CD4-positive, alpha-beta T cell treated with Interferon alpha-2 for 1 hour (primary cell): ENCODE measurements around the gene PRKAB2.
"Not testable (repeated sequence)": the region's sequence is repeated elsewhere in the genome, so short reads cannot be mapped to it uniquely, and the experiment has no call there.

Experiments used
- DNase-seq, 2 donors: peaks; one replicate each; pipeline ENCODE4 v3.0.0-alpha.2; 2020 to 2022

Gene PRKAB2

GRCh38 chr1:147171399-147172167, 687 bp downstream of the PRKAB2 start:
- no peak for DNase-seq

DNA sequence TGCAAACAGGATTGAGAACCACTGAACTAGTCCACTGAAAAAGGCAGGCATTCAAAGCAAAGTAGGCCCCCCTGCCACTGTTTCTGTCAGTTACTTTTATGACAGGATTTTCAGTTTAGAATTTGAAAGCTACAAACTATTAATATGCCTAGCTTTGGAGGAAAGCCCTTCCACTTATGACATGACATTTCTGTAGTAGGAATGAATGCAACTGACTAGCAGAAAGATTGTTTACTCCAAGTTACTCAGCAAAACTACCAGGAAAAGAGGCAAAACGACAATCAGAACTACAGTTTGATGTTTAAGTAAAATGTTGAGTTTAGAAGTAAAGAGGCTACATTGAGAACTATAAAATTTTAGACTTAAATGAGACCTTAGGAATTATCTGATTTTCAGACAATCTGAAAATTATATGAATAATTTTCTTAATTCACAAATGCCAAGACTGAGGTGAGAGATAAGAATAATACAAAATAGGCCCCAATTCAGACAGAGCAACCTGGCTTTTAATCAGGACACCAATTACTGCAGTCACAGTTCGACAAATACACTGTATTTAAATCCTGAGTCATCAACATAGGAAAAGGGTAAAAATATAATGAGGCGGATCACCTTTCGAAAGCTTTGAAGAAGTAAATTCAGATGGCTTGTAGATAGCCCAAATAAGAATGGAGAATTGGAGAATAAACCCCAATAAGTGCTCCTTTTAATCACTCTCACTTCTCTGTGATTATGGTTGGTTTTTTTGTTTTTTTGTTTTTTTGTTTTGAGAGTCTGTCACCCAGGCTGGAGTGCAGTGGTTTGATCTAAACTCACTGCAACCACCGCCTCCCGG, 2.2 kb downstream of the PRKAB2 start:
- no peak for DNase-seq

GRCh38 chr1:147169171-147169570, 3.1 kb downstream of the PRKAB2 start:
- DNase-seq: no peak

- DNase-seq: no peak
These were observed 3.6 kb downstream of the PRKAB2 start for GRCh38 chr1:147168626-147169058.

- no peak for DNase-seq
These were observed 4.9 kb downstream of the PRKAB2 start for GRCh38 chr1:147167365-147167764.

DNA sequence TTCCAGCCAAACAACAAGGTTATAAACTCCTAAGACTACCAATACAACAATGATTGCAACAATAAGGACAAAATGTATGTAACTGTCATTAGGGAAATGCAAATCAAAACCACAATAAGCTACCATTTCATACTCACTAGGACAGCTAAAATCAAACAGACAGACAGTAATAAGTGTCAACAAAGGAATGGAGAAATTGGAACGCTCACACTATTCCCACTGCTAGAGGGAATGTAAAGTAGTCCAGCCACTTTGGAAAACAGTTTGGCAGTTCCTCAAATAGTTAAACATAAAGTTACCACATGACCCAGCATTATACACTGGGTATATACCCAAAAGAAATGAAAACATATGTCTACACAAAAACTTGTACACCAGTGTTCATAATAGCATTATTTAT, 9.3 kb downstream of the PRKAB2 start:
- no peak for DNase-seq

DNA sequence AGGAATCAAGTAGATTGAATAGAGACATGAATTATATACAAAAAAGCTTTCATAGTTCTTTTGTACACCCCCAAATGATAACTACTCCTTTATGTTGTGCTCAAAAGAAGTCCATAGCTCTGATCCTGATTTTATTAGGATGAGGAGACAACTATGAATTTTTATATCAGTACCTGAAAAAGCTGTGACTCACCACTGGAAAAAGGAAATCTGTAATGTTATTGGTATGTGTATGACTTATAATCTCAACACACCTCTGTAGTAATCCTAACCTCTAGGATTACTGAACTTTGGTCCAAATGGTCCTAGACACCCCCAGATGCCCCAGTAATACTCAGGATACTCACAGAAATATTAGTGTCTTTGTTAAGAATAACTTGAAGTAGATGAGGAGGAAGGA, 10.2 kb downstream of the PRKAB2 start:
- no peak for DNase-seq

- DNase-seq: not testable (repeated sequence)
These were observed 15.2 kb downstream of the PRKAB2 start for GRCh38 chr1:147157116-147157515.

GRCh38 chr1:147156642-147157041, 15.6 kb downstream of the PRKAB2 start:
- no peak for DNase-seq

DNA sequence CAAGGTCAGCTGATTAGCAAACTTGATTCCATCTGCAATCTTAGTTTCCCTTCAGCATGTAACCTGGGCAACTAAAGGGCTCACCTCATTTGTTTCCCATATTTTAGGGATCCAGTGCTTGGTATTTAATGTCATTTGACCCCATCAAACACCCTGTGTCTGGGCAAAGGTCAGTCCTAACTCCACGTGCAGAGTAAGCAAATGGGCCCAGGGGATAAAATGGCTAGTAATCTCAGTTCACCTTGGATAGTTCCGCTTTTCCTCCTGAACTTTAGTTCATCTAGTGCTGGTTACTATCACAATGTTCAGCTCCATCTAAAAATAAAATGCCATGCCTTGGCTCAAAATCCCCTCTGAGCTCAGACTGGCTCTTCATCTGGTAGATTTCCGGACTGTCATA, 19.5 kb downstream of the PRKAB2 start:
- no peak for DNase-seq

DNA sequence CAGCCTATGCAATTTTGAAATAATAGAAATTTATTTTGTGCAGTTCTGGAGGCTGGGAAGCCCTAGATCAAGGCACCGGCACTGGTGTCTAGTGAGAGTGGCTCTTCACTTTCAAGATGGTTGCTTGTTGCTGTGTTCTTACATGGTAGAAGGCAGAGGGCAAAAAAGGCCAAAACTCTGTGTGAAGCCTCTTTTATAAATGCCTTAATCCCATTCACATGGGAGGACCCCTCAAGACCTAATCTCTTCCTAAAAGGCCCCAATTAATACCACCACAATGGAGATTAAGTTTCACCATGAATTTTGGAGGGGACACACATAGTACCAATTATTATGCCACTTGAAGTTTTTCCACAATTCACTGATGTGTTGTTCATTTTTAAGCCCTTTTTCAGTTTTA, 21.0 kb downstream of the PRKAB2 start:
- DNase-seq: no peak

GRCh38 chr1:147142886-147143285, 29.4 kb downstream of the PRKAB2 start:
- DNase-seq: no peak

DNA sequence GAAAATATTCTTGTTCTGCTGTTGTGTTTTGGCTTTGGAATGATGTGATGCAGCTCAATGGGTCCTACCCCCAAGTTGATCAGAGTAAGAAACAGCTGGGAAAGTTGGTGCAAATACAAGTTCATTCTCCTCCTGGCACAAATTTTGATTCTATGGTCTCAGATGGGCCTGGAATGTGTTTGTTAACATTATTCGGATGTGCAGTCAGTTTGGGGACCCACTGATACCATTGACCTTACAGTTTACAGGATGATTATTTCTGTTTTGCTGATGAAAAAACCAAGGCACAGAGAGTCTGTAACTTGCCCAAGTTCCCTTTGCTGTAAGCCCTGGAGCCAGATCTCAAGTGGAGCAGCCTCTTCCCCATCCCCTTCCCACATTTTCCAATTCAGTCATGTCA, 41.5 kb downstream of the PRKAB2 start:
- not testable (repeated sequence) for DNase-seq

DNA sequence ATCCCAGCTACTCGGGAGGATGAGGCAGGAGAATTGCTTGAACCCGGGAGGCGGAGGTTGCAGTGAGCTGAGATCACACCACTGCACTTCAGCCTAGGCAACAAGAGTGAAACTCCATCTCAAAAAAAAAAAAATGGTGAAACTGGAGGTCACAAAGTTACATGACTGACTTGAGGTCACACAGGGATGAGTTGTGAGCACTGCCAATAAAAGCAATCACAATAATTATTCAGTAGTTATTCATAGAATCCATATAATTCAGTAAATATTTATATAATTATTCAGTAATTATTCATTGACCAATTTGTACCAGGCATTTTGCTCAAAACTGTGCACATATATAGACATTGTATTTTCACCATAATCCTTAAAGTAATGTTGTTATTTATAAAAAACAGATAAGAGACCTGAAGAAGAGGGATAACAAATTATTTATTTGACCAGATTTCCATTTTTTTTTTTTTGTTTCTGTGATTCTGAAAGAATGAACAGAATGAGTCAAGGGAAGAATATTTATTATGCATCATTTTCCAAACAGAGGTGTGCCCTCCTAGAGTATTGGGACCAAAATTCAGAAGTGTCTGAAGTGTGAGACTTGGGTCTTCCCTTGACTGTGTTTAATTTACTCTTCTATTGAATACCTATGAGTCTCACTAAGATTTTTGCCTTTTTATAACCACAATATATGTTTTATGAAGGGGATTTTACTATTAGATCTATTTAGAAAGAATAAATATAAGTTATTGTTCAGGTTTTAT, 43.0 kb downstream of the PRKAB2 start:
- DNase-seq: no peak

- DNase-seq: no peak
These were observed 48.0 kb downstream of the PRKAB2 start for GRCh38 chr1:147124266-147124665.

DNA sequence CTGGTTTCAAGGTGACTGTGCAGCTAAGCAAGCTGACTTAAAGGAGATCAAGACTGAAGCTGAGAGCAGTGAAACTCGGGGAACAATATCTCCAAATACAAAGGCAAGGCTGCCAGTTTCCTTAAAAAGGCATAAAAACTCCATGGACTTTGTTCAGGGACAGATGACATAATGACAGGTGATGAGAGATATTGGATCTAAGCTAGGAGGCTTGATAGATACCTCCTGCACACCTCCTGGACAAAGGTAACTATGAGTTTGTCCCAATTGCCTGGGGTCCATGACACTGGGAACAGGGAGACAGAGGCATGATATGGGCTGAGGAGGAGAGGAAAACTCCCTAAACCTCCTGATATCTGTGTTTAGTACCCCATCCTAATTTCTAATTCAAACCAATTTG, 55.2 kb downstream of the PRKAB2 start:
- no peak for DNase-seq

- DNase-seq: no peak
These were observed 56.8 kb downstream of the PRKAB2 start for GRCh38 chr1:147115496-147115895.

- DNase-seq: not testable (repeated sequence)
These were observed 57.2 kb downstream of the PRKAB2 start for GRCh38 chr1:147115079-147115478.

DNA sequence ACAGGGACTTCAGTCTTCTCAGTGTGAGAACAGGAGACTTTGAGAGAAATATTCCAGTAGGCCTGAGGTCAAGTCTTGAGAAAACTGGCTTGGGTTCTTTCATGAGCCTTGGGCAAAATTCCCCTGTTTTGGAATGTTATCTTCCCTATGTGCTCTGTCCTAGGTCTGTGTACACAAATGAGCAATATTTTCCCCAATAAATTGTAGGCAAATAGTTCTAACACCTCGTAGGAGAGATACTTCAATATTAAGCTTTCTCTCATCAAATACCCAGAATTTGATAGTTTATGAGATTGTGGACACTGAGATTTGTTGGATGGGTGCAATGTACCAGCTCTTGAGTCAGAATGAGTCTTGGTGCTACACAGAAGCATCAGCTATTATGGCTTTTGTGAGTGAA, 57.9 kb downstream of the PRKAB2 start:
- not testable (repeated sequence) for DNase-seq

- no peak for DNase-seq
These were observed 60.7 kb downstream of the PRKAB2 start for GRCh38 chr1:147111381-147112130.

- no peak for DNase-seq
These were observed 61.4 kb downstream of the PRKAB2 start for GRCh38 chr1:147110872-147111271.

DNA sequence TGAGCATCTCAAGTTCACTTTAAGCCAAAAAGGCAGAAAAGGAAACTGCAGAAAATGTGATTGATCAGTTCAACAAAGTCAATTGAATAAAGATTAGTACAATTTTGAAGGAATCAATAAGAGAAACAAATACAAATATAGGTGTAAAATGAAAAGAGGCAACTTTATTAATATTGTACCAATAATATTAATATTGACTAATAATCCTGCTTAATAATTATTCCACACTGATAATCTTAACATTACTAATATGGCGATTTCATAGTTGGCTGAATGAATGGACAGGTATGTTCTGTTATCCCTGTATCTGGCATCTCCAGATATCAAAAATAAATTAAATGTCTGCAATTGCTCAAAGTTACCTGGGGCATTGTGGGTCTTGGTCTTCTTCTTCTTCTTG, 61.8 kb downstream of the PRKAB2 start:
- DNase-seq: no peak

DNA sequence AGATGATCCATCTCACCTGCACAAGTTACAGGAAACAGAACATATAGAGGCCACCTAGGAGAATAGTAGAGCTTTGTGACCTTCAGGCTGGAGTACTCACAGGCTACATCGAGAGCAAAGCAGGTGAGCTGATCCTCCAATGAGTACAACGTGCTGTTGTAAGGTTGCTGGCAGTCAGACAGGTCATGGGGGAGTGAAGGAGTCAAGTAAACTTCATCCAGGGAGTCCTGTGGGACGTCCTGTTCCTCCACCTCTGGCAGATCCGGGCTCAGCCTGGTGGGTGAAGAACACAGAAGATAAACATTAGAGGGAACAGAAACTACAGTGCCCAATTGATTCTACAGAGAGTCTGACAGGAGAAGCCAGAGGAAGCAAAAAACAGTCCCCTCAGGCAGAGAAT, 62.5 kb downstream of the PRKAB2 start:
- DNase-seq: no peak
